NCI-H526 treated with DMSO at 0.1 percent for 48 hours (cell line): Measurements from ENCODE around the gene TMEM248.
"Not testable (repeated sequence)": the region's sequence is repeated elsewhere in the genome, so short reads cannot be mapped to it uniquely, and the experiment has no call there.

Source experiments
- DNase-seq: peaks from one replicate; lab custom pipeline; 2025; lab: John Stamatoyannopoulos, UW

Gene TMEM248

GRCh38 chr7:66920769-66921395 is at the start of gene TMEM248:
Gene TMEM248 (plus strand): TSS chr7:66921225. CDS start chr7:66941866, 20,641 bp downstream.
- peak; percentile 80 for DNase-seq

- DNase-seq: no peak
These were observed 47.5 kb upstream of the TMEM248 start for GRCh38 chr7:66873476-66873875.

GRCh38 chr7:66877577-66878300 is 43.3 kb upstream of the TMEM248 start:
- DNase-seq: no peak

GRCh38 chr7:66878301-66878685 is 42.7 kb upstream of the TMEM248 start:
- DNase-seq: not testable (repeated sequence)

- no peak for DNase-seq
These were observed 41.0 kb upstream of the TMEM248 start for GRCh38 chr7:66880053-66880452.

GRCh38 chr7:66880577-66880976 is 40.4 kb upstream of the TMEM248 start:
- DNase-seq: not testable (repeated sequence)

GRCh38 chr7:66883716-66884115 is 37.3 kb upstream of the TMEM248 start:
- DNase-seq: no peak

GRCh38 chr7:66884556-66884955 is 36.5 kb upstream of the TMEM248 start:
- not testable (repeated sequence) for DNase-seq

GRCh38 chr7:66886152-66886551 is 34.9 kb upstream of the TMEM248 start:
- DNase-seq: no peak

- not testable (repeated sequence) for DNase-seq
These were observed 32.8 kb upstream of the TMEM248 start for GRCh38 chr7:66888223-66888622.

- DNase-seq: no peak
These were observed 26.5 kb upstream of the TMEM248 start for GRCh38 chr7:66894463-66895080.

- DNase-seq: no peak
These were observed 24.6 kb upstream of the TMEM248 start for GRCh38 chr7:66896441-66896840.

- DNase-seq: no peak
These were observed 21.3 kb upstream of the TMEM248 start for GRCh38 chr7:66899552-66900280.

- DNase-seq: no peak
These were observed 18.8 kb upstream of the TMEM248 start for GRCh38 chr7:66901941-66902843.

GRCh38 chr7:66902844-66903180 is 18.2 kb upstream of the TMEM248 start:
- no peak for DNase-seq

GRCh38 chr7:66903360-66904062 is 17.5 kb upstream of the TMEM248 start:
- no peak for DNase-seq

- DNase-seq: no peak
These were observed 16.9 kb upstream of the TMEM248 start for GRCh38 chr7:66904063-66904593.

- DNase-seq: no peak
These were observed 15.7 kb upstream of the TMEM248 start for GRCh38 chr7:66905278-66905677.

- DNase-seq: no peak
These were observed 15.3 kb upstream of the TMEM248 start for GRCh38 chr7:66905689-66906088.

- DNase-seq: no peak
These were observed 13.3 kb upstream of the TMEM248 start for GRCh38 chr7:66907731-66908130.

- DNase-seq: not testable (repeated sequence)
These were observed 12.4 kb upstream of the TMEM248 start for GRCh38 chr7:66908598-66908997.
